GM19468 (cell line): ENCODE results near the gene AKAP7.

Experiments
- ATAC-seq: cut with Tn5 transposase; IDR thresholded peaks from one replicate; pipeline ENCODE4 v1.9.1; 2021; ENCODE audit warnings: mild to moderate bottlenecking, moderate library complexity, moderate number of reproducible peaks; ENCODE audit not compliant: unreplicated experiment; ENCODE audit errors: extremely low read depth

AKAP7 gene

GRCh38 chr6:131331873-131332781 is 196.9 kb downstream of the AKAP7 start:
- ATAC-seq, result no peak
